Kidney epithelial cell (primary cell): ENCODE data around the gene CD207. TPM values are rescaled to one million over a fixed set of nuclear protein-coding genes. Genes with fewer than 3 reads are reported as not detected.

ENCODE experiments used
- DNase-seq: peaks from one replicate; pipeline ENCODE4 v3.0.0-alpha.2; 2010; ENCODE audit warnings: low read depth
- H3K27me3 ChIP-seq: 2 replicates; pipeline ENCODE4 v1.6.0; 2011; ENCODE audit warnings: low read length; ENCODE audit not compliant: control insufficient read depth, insufficient read depth
- H3K36me3 ChIP-seq: 2 replicates; pipeline ENCODE4 v1.5.1; 2011; ENCODE audit warnings: low read length; ENCODE audit not compliant: control insufficient read depth, insufficient read depth
- H3K4me3 ChIP-seq: 2 replicates; pipeline ENCODE4 v1.5.1; 2011; ENCODE audit warnings: low read depth, mild to moderate bottlenecking, control low read depth, low read length
- total RNA-seq: library from RNA; depleted of rRNA; stranded (reverse); fragments of >200 nt; gene quantifications from 2 replicates; pipeline ENCODE4 v1.2.3, GENCODE V29; 2015
- TF ChIP-seq, protein P1 (sequence below): IDR thresholded peaks from 2 replicates; pipeline ENCODE4 v1.5.1; 2011; ENCODE audit warnings: mild to moderate bottlenecking, moderate library complexity, low read length, control low read depth, inconsistent platforms; ENCODE audit not compliant: insufficient read depth, poor library complexity, severe bottlenecking

CD207 gene
- total RNA-seq, 1 donor from 2014 or later: not detected

DNA sequence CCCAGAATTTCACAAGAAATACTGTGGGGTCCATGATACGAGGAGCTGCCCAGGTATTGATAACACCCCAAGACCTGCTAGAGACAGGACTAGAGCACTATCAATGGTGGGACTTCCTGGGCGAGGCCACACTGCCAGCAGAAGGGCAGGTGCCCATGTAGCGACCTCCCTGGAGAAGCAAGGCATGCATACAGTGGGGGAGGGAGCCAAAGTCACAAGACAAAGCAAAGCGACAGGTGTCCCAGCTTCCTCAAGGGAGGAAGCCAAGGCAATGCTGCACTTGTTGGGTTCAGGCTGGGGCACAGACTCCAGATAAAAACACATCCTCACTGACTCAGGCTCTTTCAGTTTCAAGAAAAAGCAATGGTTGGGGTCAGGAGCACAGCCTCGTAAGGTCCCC lies 7.5 kb downstream of the CD207 start:
- Histone ChIP-seq H3K27me3 (peaks cover 2% of the 10 kb centered on the region), H3K36me3 (no peaks in the 10 kb centered on the region), H3K4me3 (no peak overlapping the region)
- no peak for DNase-seq
- TF ChIP-seq, protein P1, sequence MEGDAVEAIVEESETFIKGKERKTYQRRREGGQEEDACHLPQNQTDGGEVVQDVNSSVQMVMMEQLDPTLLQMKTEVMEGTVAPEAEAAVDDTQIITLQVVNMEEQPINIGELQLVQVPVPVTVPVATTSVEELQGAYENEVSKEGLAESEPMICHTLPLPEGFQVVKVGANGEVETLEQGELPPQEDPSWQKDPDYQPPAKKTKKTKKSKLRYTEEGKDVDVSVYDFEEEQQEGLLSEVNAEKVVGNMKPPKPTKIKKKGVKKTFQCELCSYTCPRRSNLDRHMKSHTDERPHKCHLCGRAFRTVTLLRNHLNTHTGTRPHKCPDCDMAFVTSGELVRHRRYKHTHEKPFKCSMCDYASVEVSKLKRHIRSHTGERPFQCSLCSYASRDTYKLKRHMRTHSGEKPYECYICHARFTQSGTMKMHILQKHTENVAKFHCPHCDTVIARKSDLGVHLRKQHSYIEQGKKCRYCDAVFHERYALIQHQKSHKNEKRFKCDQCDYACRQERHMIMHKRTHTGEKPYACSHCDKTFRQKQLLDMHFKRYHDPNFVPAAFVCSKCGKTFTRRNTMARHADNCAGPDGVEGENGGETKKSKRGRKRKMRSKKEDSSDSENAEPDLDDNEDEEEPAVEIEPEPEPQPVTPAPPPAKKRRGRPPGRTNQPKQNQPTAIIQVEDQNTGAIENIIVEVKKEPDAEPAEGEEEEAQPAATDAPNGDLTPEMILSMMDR: no peak

DNA sequence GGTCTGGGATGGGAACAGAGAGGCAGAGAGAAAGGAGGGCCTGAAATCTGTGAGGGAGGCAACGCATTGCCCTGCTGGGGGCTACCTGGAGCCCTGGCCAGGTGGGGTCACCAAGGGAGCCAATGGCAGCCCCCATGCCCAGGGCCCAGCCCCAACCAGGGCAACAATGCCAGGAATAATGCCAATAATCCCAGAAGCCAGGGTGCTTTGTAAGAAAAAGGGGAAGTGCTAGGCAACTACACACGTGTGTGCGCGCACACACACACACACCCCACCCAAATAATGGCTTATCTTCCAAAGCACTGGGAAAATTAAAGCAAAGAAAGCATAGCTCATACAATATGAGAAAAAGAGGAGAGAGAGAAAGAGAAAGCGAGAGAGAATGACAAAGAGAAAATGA lies 8.2 kb downstream of the CD207 start:
- Histone ChIP-seq H3K4me3 (no peak overlapping the region), H3K27me3 (peaks cover 2% of the 10 kb centered on the region), H3K36me3 (no peaks in the 10 kb centered on the region)
- TF ChIP-seq, protein P1: no peak
- no peak for DNase-seq

DNA sequence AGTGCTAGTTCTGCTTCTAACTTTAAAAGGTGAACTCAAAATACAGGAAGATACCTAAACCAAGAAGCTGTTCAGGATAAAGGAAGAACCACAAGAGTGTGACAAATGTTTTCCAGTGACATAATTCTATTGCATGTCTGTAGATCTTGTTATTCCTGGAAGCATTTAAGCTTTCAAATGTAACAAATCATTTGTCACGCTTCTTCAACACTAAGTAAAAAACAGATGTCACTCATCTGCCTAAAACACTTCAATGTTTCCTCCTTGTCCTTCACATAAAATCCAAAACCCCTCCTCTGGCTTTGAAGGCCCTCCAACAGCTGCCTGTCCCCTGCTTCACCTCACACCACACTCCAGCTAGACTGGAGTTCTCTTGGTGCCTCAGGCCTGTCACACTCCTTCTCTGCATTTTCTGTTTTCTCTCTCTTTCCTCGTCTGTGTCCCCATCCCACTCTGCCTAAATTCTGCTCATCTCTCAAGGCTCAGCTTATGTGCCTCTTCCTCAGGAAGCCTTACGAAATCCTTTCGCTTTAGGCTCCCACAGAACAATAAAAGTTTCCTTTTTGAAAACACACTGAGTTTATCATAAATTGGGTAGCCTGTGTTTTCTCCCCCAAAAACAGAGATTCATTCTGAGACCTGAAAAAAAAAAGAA lies 8.8 kb downstream of the CD207 start:
- Histone ChIP-seq H3K36me3 (no peaks in the 10 kb centered on the region), H3K27me3 (peaks cover 2% of the 10 kb centered on the region), H3K4me3 (no peak overlapping the region)
- DNase-seq: no peak
- TF ChIP-seq, protein P1: no peak

DNA sequence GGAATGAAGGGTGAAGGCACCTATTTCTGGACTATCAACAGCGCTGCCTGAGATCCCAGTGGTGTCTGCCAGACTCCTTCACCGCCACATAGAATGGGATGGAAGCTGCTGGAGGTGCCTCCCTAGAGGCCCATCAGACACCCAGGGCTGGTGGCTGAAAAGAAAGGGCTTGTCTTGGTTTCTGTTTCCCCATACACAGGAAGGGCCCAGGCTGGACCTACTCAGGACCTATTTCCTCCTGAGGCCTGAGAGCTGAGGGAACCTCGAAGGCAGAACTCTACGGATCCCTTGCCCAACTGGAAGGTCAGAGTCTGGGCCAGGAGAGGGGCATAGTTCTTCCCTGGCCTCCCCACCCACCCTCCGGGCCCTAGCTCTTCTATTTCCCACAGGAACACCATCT lies 12.4 kb downstream of the CD207 start:
- Histone ChIP-seq H3K4me3 (no peak overlapping the region), H3K27me3 (peaks cover 5% of the 10 kb centered on the region), H3K36me3 (no peaks in the 10 kb centered on the region)
- TF ChIP-seq, protein P1: no peak
- no peak for DNase-seq

DNA sequence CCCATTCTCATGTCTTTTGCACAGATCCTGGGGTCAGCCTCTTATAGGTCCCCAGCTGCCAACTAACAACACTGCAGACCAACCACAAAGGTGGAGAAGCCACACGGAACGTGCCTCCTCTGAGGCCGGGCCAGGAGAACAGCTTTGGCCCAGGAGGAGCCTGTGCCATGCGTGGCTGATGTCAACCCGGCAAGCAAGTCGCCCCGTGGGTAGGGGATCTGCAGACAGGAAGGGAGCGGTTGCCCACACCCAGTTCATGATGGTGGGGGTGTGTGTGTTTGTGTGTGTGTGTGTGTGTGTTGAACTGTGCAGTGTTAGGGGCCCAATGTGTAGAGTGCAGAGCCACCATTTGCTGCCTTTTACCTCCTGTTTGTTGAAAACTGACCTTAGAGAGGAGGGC lies 12.8 kb downstream of the CD207 start:
- no peaks in the 10 kb centered on the region for H3K36me3 ChIP-seq
- TF ChIP-seq, protein P1: no peak
- H3K4me3 ChIP-seq: no peak overlapping the region
- peaks cover 5% of the 10 kb centered on the region for H3K27me3 ChIP-seq
- DNase-seq: no peak

DNA sequence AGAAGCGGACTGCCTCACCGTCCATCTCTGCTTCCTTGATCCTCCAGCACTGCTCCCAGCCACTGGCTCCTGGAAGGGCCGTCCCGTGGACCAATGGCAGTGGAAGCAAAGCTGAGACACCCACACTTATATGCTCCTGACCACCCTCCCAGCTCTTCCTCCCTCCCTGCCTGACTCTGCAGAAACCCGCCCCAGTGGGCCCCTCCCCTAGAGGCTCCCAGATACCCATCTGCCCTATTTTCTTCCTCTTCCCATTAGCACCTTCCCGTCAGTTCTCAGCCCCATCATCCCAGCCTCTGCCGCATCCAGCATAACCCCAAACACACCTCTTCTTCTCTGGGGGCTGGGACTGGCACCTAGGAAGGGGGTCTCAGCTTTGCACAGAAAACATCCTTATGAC lies 15.1 kb downstream of the CD207 start, which contains the start of gene CLEC4F:
TSS of gene CLEC4F (minus strand) at position 101 of the 400 bp plus-strand sequence. CDS start at position 25, 76 bp downstream.
- peaks cover 11% of the 10 kb centered on the region for H3K27me3 ChIP-seq
- no peak within 1 kb of the TSS for H3K4me3 ChIP-seq
- H3K36me3 ChIP-seq: no peaks in the 10 kb centered on the region
- TF ChIP-seq, protein P1: no peak
- DNase-seq: no peak
